GM12878 (cell line): ENCODE data around the gene SIK3. TPM values are rescaled to one million over a fixed set of nuclear protein-coding genes. Genes with fewer than 3 reads are reported as not detected.

Experiments
- ATAC-seq: fragments of 200-7000 bp; cut with Tn5 transposase; 3 replicates; pipeline ENCODE4 v1.9.1; 2020; ENCODE audit warnings: mild to moderate bottlenecking, moderate library complexity
- BruUV-seq: library from RNA; stranded (reverse); fragments of 400-500 nt; replicated peaks from 2 replicates; lab custom pipeline; 2021; lab: Mats Ljungman, UMichigan
- CTCF ChIA-PET: fragments of 300-600 bp; sonication (Branson Sonifier 250); formaldehyde crosslinking; extraction: SDS; loops from one replicate; lab custom pipeline; 2021; ENCODE audit warnings: inconsistent platforms; lab: Yijun Ruan, JAX
- POLR2A ChIA-PET: fragments of 350-600 bp; formaldehyde crosslinking; extraction: SDS; loops from one replicate; lab custom pipeline; 2021; ENCODE audit warnings: inconsistent platforms; lab: Charles Lee
- RAD21 ChIA-PET: fragments of 300-600 bp; sonication (Branson Sonifier 250); formaldehyde crosslinking; loops from one replicate; lab custom pipeline; 2023; ENCODE audit warnings: antibody characterized with exemption; ENCODE audit not compliant: unreplicated experiment; lab: Charles Lee
- SMC1A ChIA-PET: fragments of 300-600 bp; sonication (Branson Sonifier 250); formaldehyde crosslinking; loops from one replicate; lab custom pipeline; 2023; ENCODE audit not compliant: unreplicated experiment, uncharacterized antibody; lab: Charles Lee
- DNase-seq: peaks from one replicate; pipeline ENCODE4 v3.0.0-alpha.2; 2011; ENCODE audit warnings: low read depth, low spot score
- FAIRE-seq: peaks from 3 replicates; lab custom pipeline; 2011; peaks lifted over from hg19 to GRCh38; lab: Jason Lieb, UNC
- H2AFZ ChIP-seq: 2 replicates; pipeline ENCODE4 v1.6.0; 2011; ENCODE audit warnings: low read depth, low read length, control low read depth; ENCODE audit not compliant: control insufficient read depth
- H3K27ac ChIP-seq: 2 replicates; pipeline ENCODE4 v1.5.1; 2011; ENCODE audit warnings: control low read depth; ENCODE audit not compliant: control insufficient read depth, insufficient read depth
- H3K27me3 ChIP-seq, 2 experiments: replicated peaks in 1 of 2; 2 replicates each; pipeline versions ENCODE4 v1.6.0 to v1.6.1; 2011; ENCODE audit warnings: low read length in 1 of 2; ENCODE audit not compliant: control insufficient read depth in 2 of 2, insufficient read depth in 2 of 2
- H3K36me3 ChIP-seq, 2 experiments: 2 replicates each; pipeline ENCODE4 v1.5.1; 2011; ENCODE audit warnings: low read length in 1 of 2; ENCODE audit not compliant: control insufficient read depth in 2 of 2, insufficient read depth in 2 of 2
- H3K4me1 ChIP-seq: 2 replicates; pipeline ENCODE4 v1.6.1; 2011; ENCODE audit warnings: mild to moderate bottlenecking, low read length, moderate library complexity, mixed read lengths; ENCODE audit not compliant: control insufficient read depth, insufficient read depth
- H3K4me2 ChIP-seq: 2 replicates; pipeline ENCODE4 v1.6.0; 2011; ENCODE audit warnings: control low read depth; ENCODE audit not compliant: control insufficient read depth, insufficient read depth
- H3K4me3 ChIP-seq: fragments of 200-600 bp; sonication (generic); 2 replicates; pipeline ENCODE4 v1.5.1; 2016
- H3K79me2 ChIP-seq: 2 replicates; pipeline ENCODE4 v1.6.0; 2011; ENCODE audit warnings: low read length; ENCODE audit not compliant: control insufficient read depth, insufficient read depth
- H3K9ac ChIP-seq: 2 replicates; pipeline ENCODE4 v1.8.0; 2011; ENCODE audit warnings: low read length, control low read depth, mixed read lengths; ENCODE audit not compliant: control insufficient read depth, insufficient read depth
- H3K9me3 ChIP-seq: replicated peaks from 3 replicates; pipeline ENCODE4 v1.5.1; 2011; ENCODE audit warnings: mild to moderate bottlenecking, low read length; ENCODE audit not compliant: control insufficient read depth, insufficient read depth
- H4K20me1 ChIP-seq: 2 replicates; pipeline ENCODE4 v1.6.0; 2011; ENCODE audit not compliant: control insufficient read depth, insufficient read depth
- CUX1 ChIP-seq: IDR thresholded peaks from 2 replicates; pipeline ENCODE4 v1.6.1; 2012; ENCODE audit warnings: improper control_type of control experiment, low read depth, low read length; ENCODE audit not compliant: insufficient replicate concordance
- JUNB ChIP-seq: IDR thresholded peaks from 2 replicates; pipeline ENCODE4 v1.6.1; 2016; ENCODE audit warnings: antibody characterized with exemption, mild to moderate bottlenecking
- JUND ChIP-seq: IDR thresholded peaks from 2 replicates; pipeline ENCODE4 v1.6.1; 2012; ENCODE audit warnings: low read depth, mild to moderate bottlenecking, low read length, improper control_type of control experiment, moderate library complexity
- MYB ChIP-seq: fragments of 150-350 bp; IDR thresholded peaks from 2 replicates; pipeline ENCODE4 v1.6.1; 2014; ENCODE audit warnings: mild to moderate bottlenecking, low read depth, low read length, borderline replicate concordance
- NFYA ChIP-seq: IDR thresholded peaks from 2 replicates; pipeline ENCODE4 v1.6.1; 2011; ENCODE audit warnings: low read depth, mild to moderate bottlenecking, low read length, improper control_type of control experiment, borderline replicate concordance
- NR2C2 ChIP-seq: IDR thresholded peaks from 2 replicates; pipeline ENCODE4 v1.6.1; 2011; ENCODE audit warnings: borderline replicate concordance, low read depth; ENCODE audit not compliant: control insufficient read depth, insufficient read length
- PAX5 ChIP-seq: IDR thresholded peaks from 2 replicates; pipeline ENCODE4 v1.6.1; 2011; ENCODE audit warnings: low read depth, low read length, borderline replicate concordance
- PBX3 ChIP-seq: IDR thresholded peaks from 2 replicates; pipeline ENCODE4 v1.6.1; 2011; ENCODE audit warnings: mild to moderate bottlenecking, low read depth, low read length, moderate library complexity; ENCODE audit not compliant: insufficient replicate concordance
- RAD21 ChIP-seq: IDR thresholded peaks from 2 replicates; pipeline ENCODE4 v1.6.1; 2011; ENCODE audit warnings: mild to moderate bottlenecking, low read depth, low read length, moderate library complexity; ENCODE audit not compliant: insufficient read depth
- RB1 ChIP-seq: fragments of 450-650 bp; formaldehyde crosslinking; IDR thresholded peaks from 2 replicates; pipeline ENCODE4 v1.6.1; 2017; ENCODE audit warnings: mild to moderate bottlenecking, borderline replicate concordance
- SP1 ChIP-seq: IDR thresholded peaks from one replicate; pipeline ENCODE4 v1.6.1; 2011; ENCODE audit warnings: low read depth, low read length
- TARDBP ChIP-seq: IDR thresholded peaks from 2 replicates; pipeline ENCODE4 v1.6.1; 2016; ENCODE audit warnings: borderline replicate concordance
- TCF12 ChIP-seq: IDR thresholded peaks from 2 replicates; pipeline ENCODE4 v1.6.1; 2011; ENCODE audit warnings: low read depth, mild to moderate bottlenecking, low read length
- ZNF592 ChIP-seq: fragments of 450-650 bp; IDR thresholded peaks from 2 replicates; pipeline ENCODE4 v1.6.1; 2017; ENCODE audit warnings: mild to moderate bottlenecking, moderate library complexity
- WGBS: methylation state at CpG from one replicate; pipeline ENCODE4 v1.1.6; 2016; ENCODE audit warnings: low lambda C conversion rate; ENCODE audit not compliant: insufficient replicate concordance, insufficient coverage; ENCODE audit errors: missing lambda C conversion rate; 5-methylcytosine and 5-hydroxymethylcytosine counted together
- in situ Hi-C: fragments of 300-500 bp; cut with MboI; formaldehyde crosslinking; loops from 9 replicates; pipeline ENCODE4 v1.14.3; 2018; ENCODE audit warnings: mixed read lengths
- intact Hi-C: fragments of 100-400 bp; cut with micrococcal nuclease; formaldehyde crosslinking; loops from one replicate; pipeline ENCODE4 v1.14.2; 2022; ENCODE audit not compliant: unreplicated experiment
- polyA plus RNA-seq, 11 experiments: library from polyadenylated mRNA; depleted of rRNA in 4 of 11; unstranded in 6 of 11; stranded (reverse) in 5 of 11; fragments of >200 nt; fragmentation: Nextera tagmentation in 4 of 11; fragmentation: Illumina TruSeq in 1 of 11; extraction: Ambion mirVana in 4 of 11; extraction: Trizol in 1 of 11; gene quantifications; 1 replicate in 1 of 11; 2 replicates in 10 of 11; pipeline versions ENCODE4 v1.2.1 to v1.2.3, GENCODE V29; 2011 to 2016; ENCODE audit warnings: inconsistent platforms in 2 of 11, missing spikeins in 2 of 11, low read depth in 1 of 11
- total RNA-seq, 4 experiments: library from RNA; depleted of rRNA in 3 of 4; stranded (reverse); fragments of >200 nt in 3 of 4; fragmentation: Illumina TruSeq in 1 of 4; extraction: Trizol in 1 of 4; gene quantifications; 2 replicates each; pipeline versions ENCODE4 v1.2.1 to v1.2.3, GENCODE V29; 2013 to 2021

SIK3 gene
- total and polyA plus RNA-seq, 10 of the 15 experiments (the other 5 are each of a cell fraction or from before 2014, with no cell fraction given): 2.5 to 31.9 (median 11.1) TPM

- H3K9ac ChIP-seq: no peak overlapping the region
- H3K27ac ChIP-seq: no peak overlapping the region
- no peaks in the 10 kb centered on the region for H3K27me3 ChIP-seq
- ChIA-PET RAD21 (no interaction called here), SMC1A (interaction anchor here (0.7 to 2.4 kb wide), 2 partner anchors 11 to 86 kb away, joined by 3 to 7 read pairs; no protein-coding TSS in a partner anchor), POLR2A (no interaction called here), CTCF (interaction anchor here (1.5 kb wide), 1 partner anchor 77 kb away, joined by 3 read pairs; the partner anchor contains the start of gene APOA5)
- no peaks in the 10 kb centered on the region for H4K20me1 ChIP-seq
- H2AFZ ChIP-seq: no peak overlapping the region
- no peaks in the 10 kb centered on the region for H3K4me1 ChIP-seq
- H3K79me2 ChIP-seq: no peaks in the 10 kb centered on the region
- BruUV-seq: no TSS peak
- no peaks in the 10 kb centered on the region for H3K9me3 ChIP-seq
- 97% methylated on average over 3 of the region's 3 CpGs for WGBS
- DNase-seq (no peak), FAIRE-seq (no peak), ATAC-seq (no peak)
- no peak overlapping the region for H3K4me3 ChIP-seq
- in situ Hi-C loops: no loop called here
- H3K4me2 ChIP-seq: no peak overlapping the region
- no peak for TF ChIP-seq NFYA
- no peak for TF ChIP-seq PAX5
- TF ChIP-seq TCF12: no peak
- no peak for TF ChIP-seq ZNF592
- TF ChIP-seq NR2C2: no peak
- TF ChIP-seq RAD21: no peak
- no peak for TF ChIP-seq MYB
- TF ChIP-seq RB1: no peak
- no peak for TF ChIP-seq SP1
- no peak for TF ChIP-seq CUX1
- TF ChIP-seq PBX3: no peak
- no peak for TF ChIP-seq JUNB
- TF ChIP-seq JUND: no peak
- no peak for TF ChIP-seq TARDBP
- TF ChIP-seq, all 136 proteins: peak for 0
- peaks cover 9 to 18% of the 10 kb centered on the region in 2 experiments for H3K36me3 ChIP-seq
- intact Hi-C loops: no loop called here
These were observed 230.2 kb downstream of the SIK3 start for GRCh38 chr11:116868066-116868465.
